Colonic mucosa (tissue), 4 donors: ENCODE data around the gene RFPL4AL1. TPM values are rescaled to one million over a fixed set of nuclear protein-coding genes. Genes with fewer than 3 reads are reported as not detected.
"Not testable (repeated sequence)": the region's sequence is repeated elsewhere in the genome, so short reads cannot be mapped to it uniquely, and the experiment has no call there.

Experiments
- DNase-seq: peaks from one replicate; pipeline ENCODE4 v3.0.0-alpha.2; 2020
- H3K27ac ChIP-seq: fragments of 200-600 bp; one replicate; pipeline ENCODE4 v1.8.0; 2021
- H3K27me3 ChIP-seq: fragments of 200-600 bp; one replicate; pipeline ENCODE4 v1.8.0; 2021
- H3K36me3 ChIP-seq: fragments of 200-600 bp; one replicate; pipeline ENCODE4 v1.8.0; 2021
- H3K4me1 ChIP-seq: fragments of 200-600 bp; one replicate; pipeline ENCODE4 v1.8.0; 2021; ENCODE audit warnings: mild to moderate bottlenecking
- H3K4me3 ChIP-seq: fragments of 200-600 bp; one replicate; pipeline ENCODE4 v1.8.0; 2021
- H3K9ac ChIP-seq, 2 donors: one replicate each; pipeline ENCODE4 v1.7.0; 2013; ENCODE audit warnings: control low read depth in 2 of 2, low read depth in 2 of 2, low read length in 2 of 2
- H3K9me3 ChIP-seq: fragments of 200-600 bp; one replicate; pipeline ENCODE4 v1.8.0; 2021
- CTCF ChIP-seq: fragments of 200-600 bp; IDR thresholded peaks from one replicate; pipeline ENCODE4 v1.8.0; 2022; ENCODE audit warnings: antibody characterized with exemption, mild to moderate bottlenecking
- intact Hi-C: fragments of 100-400 bp; cut with DNase I; formaldehyde crosslinking; loops from one replicate; pipeline ENCODE4 v1.14.1; 2022
- total RNA-seq, 2 donors: library from RNA; stranded (reverse); fragmentation: NEBNext Ultra II Directional in 1 of 2; extraction: Animal tissue kit (Norgen Biotek cat#: 25700) in 1 of 2; gene quantifications; one replicate each; pipeline ENCODE4 v1.2.1, GENCODE V29; 2021
- donor health status: healthy.
- donor health status: DM: no; HTN: no; CAD: no.
- donor health status: DM: no; HTN: no; CAD: no.

Gene RFPL4AL1
- total RNA-seq, 2 donors from 2014 or later = not detected

- Histone ChIP-seq H3K36me3 (no peaks in the 10 kb centered on the region), H3K4me3 (no peak overlapping the region), H3K27me3 (no peaks in the 10 kb centered on the region), H3K9ac (no peak overlapping the region), H3K4me1 (no peaks in the 10 kb centered on the region), H3K9me3 (no peaks in the 10 kb centered on the region), H3K27ac (no peak overlapping the region)
- intact Hi-C loops = no loop called here
- no peak for TF ChIP-seq CTCF
- no peak for DNase-seq
Observed at GRCh38 chr19:55750715-55751114, 18.2 kb upstream of the RFPL4AL1 start.

- intact Hi-C loops = no loop called here
- H3K4me1 ChIP-seq = no peaks in the 10 kb centered on the region
- H3K4me3 ChIP-seq = no peak overlapping the region
- H3K27me3 ChIP-seq = no peaks in the 10 kb centered on the region
- H3K27ac ChIP-seq = no peak overlapping the region
- H3K36me3 ChIP-seq = no peaks in the 10 kb centered on the region
- TF ChIP-seq CTCF = no peak
- H3K9me3 ChIP-seq = no peaks in the 10 kb centered on the region
- H3K9ac ChIP-seq = no peak overlapping the region
- DNase-seq = peak; percentile 35
Observed at GRCh38 chr19:55753401-55753800, 15.5 kb upstream of the RFPL4AL1 start.

- H3K27me3 ChIP-seq, H3K27ac ChIP-seq, DNase-seq, intact Hi-C loops, H3K36me3 ChIP-seq, H3K4me1 ChIP-seq, H3K4me3 ChIP-seq, H3K9ac ChIP-seq, H3K9me3 ChIP-seq: not testable (repeated sequence)
Observed at GRCh38 chr19:55756808-55757207, 12.1 kb upstream of the RFPL4AL1 start.

DNA sequence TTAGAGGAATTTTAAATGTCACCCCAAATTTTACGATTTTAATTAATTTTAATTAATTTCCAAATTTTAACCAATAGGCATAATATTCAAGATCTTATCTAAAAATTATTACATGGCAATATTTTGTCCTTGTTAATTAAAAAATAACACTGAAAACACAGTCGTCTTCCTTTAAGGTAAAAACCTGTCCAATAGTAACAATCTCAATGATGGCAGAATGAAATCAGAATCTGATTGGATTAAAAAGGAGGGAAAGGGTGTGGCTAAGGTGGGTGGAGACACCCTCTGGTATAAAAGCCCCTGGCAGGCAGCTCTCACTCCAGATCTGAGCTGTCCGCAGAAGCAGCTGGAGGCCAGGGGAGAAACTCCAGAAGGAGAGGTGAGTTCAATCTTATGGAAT, 10.1 kb upstream of the RFPL4AL1 start, which contains the start of gene RFPL4A:
TSS of gene RFPL4A (plus strand) at position 301 of the 400 bp plus-strand sequence. CDS start 2,704 bp downstream, outside the sequence.
- H3K4me3 ChIP-seq, DNase-seq, H3K4me1 ChIP-seq, H3K27ac ChIP-seq, intact Hi-C loops, H3K27me3 ChIP-seq, H3K36me3 ChIP-seq, H3K9ac ChIP-seq, H3K9me3 ChIP-seq: not testable (repeated sequence)

GRCh38 chr19:55766466-55766865, 2.5 kb upstream of the RFPL4AL1 start:
- H3K27ac ChIP-seq = no peak overlapping the region
- no peak overlapping the region for H3K9ac ChIP-seq
- H3K9me3 ChIP-seq = no peaks in the 10 kb centered on the region
- H3K27me3 ChIP-seq = no peaks in the 10 kb centered on the region
- H3K4me3 ChIP-seq = no peak overlapping the region
- no peaks in the 10 kb centered on the region for H3K4me1 ChIP-seq
- no peaks in the 10 kb centered on the region for H3K36me3 ChIP-seq
- no peak for TF ChIP-seq CTCF
- intact Hi-C loops = no loop called here
- no peak for DNase-seq

DNA sequence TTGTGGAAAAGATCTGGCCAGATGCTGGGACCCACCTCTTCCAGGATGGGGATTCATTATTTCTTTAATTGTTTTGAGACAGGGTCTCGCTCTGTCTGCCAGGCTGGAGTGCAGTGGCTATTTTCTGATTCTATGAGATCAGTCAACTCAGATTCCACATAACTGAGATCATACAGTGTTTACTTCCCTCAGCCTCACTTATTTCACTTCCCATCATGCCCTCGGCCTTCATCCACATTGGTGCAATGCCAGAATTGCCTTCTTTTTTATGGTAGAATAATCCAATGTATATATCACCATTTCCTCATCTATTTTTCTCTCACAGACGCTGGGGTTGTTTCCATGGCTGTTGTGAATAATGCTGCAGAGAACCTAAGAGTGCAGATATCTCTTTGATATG, 714 bp downstream of the RFPL4AL1 start:
- H3K4me3 ChIP-seq, DNase-seq, H3K9me3 ChIP-seq, H3K27ac ChIP-seq, H3K4me1 ChIP-seq, H3K27me3 ChIP-seq, intact Hi-C loops, H3K36me3 ChIP-seq, H3K9ac ChIP-seq: not testable (repeated sequence)

DNA sequence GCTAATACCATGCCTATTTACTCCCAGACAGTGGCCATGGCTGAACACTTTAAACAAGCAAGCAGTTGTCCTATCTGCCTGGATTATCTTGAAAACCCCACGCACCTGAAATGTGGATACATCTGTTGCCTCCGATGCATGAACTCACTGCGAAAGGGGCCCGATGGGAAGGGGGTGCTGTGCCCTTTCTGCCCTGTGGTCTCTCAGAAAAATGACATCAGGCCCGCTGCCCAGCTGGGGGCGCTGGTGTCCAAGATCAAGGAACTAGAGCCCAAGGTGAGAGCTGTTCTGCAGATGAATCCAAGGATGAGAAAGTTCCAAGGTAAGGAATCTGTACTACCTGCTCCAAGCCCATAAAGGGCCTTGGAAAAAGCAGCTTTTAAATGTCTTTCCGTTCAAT, 8.6 kb downstream of the RFPL4AL1 start:
- intact Hi-C loops = no loop called here
- H3K9me3 ChIP-seq = no peaks in the 10 kb centered on the region
- no peaks in the 10 kb centered on the region for H3K27me3 ChIP-seq
- no peak for TF ChIP-seq CTCF
- no peak for DNase-seq
- H3K4me3 ChIP-seq = no peak overlapping the region
- no peaks in the 10 kb centered on the region for H3K4me1 ChIP-seq
- H3K9ac ChIP-seq = no peak overlapping the region
- H3K27ac ChIP-seq = no peak overlapping the region
- H3K36me3 ChIP-seq = no peaks in the 10 kb centered on the region
